ENCODE data around the gene AIPL1. TPM values are rescaled to one million over a fixed set of nuclear protein-coding genes. Genes with fewer than 3 reads are reported as not detected.

Gene AIPL1
- total RNA-seq, 1 experiment from 2014 or later, result not detected

- no peak for DNase-seq (ENCODE audit: low spot score)
Observed at GRCh38 chr17:6449307-6449706, 14.4 kb upstream of the AIPL1 start.

- no peak for DNase-seq (ENCODE audit: low spot score)
Observed at GRCh38 chr17:6448473-6448872, 13.6 kb upstream of the AIPL1 start.

GRCh38 chr17:6446516-6447100 is 11.7 kb upstream of the AIPL1 start:
- no peak for DNase-seq (ENCODE audit: low spot score)

- no peak for DNase-seq (ENCODE audit: low spot score)
Observed at GRCh38 chr17:6444571-6445335, 9.8 kb upstream of the AIPL1 start.

GRCh38 chr17:6443692-6444570 is 9.0 kb upstream of the AIPL1 start, which contains the start of gene PIMREG:
Gene PIMREG, plus strand, starts transcription at chr17:6444455. Its CDS starts 656 bp downstream, at chr17:6445111.
- DNase-seq (ENCODE audit: low spot score), result peak; percentile 87

GRCh38 chr17:6442775-6443174 is 7.9 kb upstream of the AIPL1 start:
- DNase-seq (ENCODE audit: low spot score), result no peak

- no peak for DNase-seq (ENCODE audit: low spot score)
Observed at GRCh38 chr17:6439951-6440350, 5.0 kb upstream of the AIPL1 start.

- no peak for DNase-seq (ENCODE audit: low spot score)
Observed at GRCh38 chr17:6437956-6438355, 3.0 kb upstream of the AIPL1 start.

GRCh38 chr17:6437466-6437865 is 2.5 kb upstream of the AIPL1 start:
- DNase-seq (ENCODE audit: low spot score), result no peak

- peak; percentile 53 for DNase-seq (ENCODE audit: low spot score)
Observed at GRCh38 chr17:6435968-6436367, 1.0 kb upstream of the AIPL1 start.

GRCh38 chr17:6430769-6431168 is 4.2 kb downstream of the AIPL1 start:
- DNase-seq (ENCODE audit: low spot score), result no peak

GRCh38 chr17:6429266-6429665 is 5.7 kb downstream of the AIPL1 start:
- DNase-seq (ENCODE audit: low spot score), result no peak

- DNase-seq (ENCODE audit: low spot score), result no peak
Observed at GRCh38 chr17:6428207-6428965, 6.5 kb downstream of the AIPL1 start.

- DNase-seq (ENCODE audit: low spot score), result peak; percentile 35
Observed at GRCh38 chr17:6427279-6427781, 7.6 kb downstream of the AIPL1 start.

GRCh38 chr17:6426356-6427101 is 8.4 kb downstream of the AIPL1 start:
- no peak for DNase-seq (ENCODE audit: low spot score)

GRCh38 chr17:6425407-6425806 is 9.5 kb downstream of the AIPL1 start:
- no peak for DNase-seq (ENCODE audit: low spot score)

- DNase-seq (ENCODE audit: low spot score), result no peak
Observed at GRCh38 chr17:6423931-6424330, 11.0 kb downstream of the AIPL1 start.

- DNase-seq (ENCODE audit: low spot score), result no peak
Observed at GRCh38 chr17:6422654-6423241, 12.2 kb downstream of the AIPL1 start.

GRCh38 chr17:6421700-6422604 is 13.0 kb downstream of the AIPL1 start:
- peak; percentile 67 for DNase-seq (ENCODE audit: low spot score)
